GM12864 (cell line): ENCODE measurements around the gene TRAPPC12.

Experiments
- DNase-seq: peaks from one replicate; pipeline ENCODE4 v3.0.0-alpha.2; 2011; ENCODE audit warnings: low read depth
- H3K4me3 ChIP-seq: 2 replicates; pipeline ENCODE4 v1.5.1; 2011; ENCODE audit warnings: mild to moderate bottlenecking, low read depth, low read length, control low read depth
- CTCF ChIP-seq: IDR thresholded peaks from 2 replicates; pipeline ENCODE4 v1.5.1; 2011; ENCODE audit warnings: low read depth, mild to moderate bottlenecking, moderate library complexity, low read length, control low read depth, inconsistent platforms; ENCODE audit errors: missing control alignments

The TRAPPC12 gene

GRCh38 chr2:3341336-3341735, 38.2 kb upstream of the TRAPPC12 start:
- DNase-seq = no peak
- no peak for TF ChIP-seq CTCF
- H3K4me3 ChIP-seq = no peak overlapping the region

GRCh38 chr2:3342324-3342723, 37.2 kb upstream of the TRAPPC12 start:
- DNase-seq = no peak
- no peak for TF ChIP-seq CTCF
- no peak overlapping the region for H3K4me3 ChIP-seq

GRCh38 chr2:3343012-3343411, 36.5 kb upstream of the TRAPPC12 start:
- no peak for TF ChIP-seq CTCF
- no peak overlapping the region for H3K4me3 ChIP-seq
- DNase-seq = no peak

- DNase-seq = no peak
- H3K4me3 ChIP-seq = no peak overlapping the region
- TF ChIP-seq CTCF = no peak
These were observed 34.6 kb upstream of the TRAPPC12 start for GRCh38 chr2:3344897-3345296.

- H3K4me3 ChIP-seq = no peak overlapping the region
- DNase-seq = no peak
- no peak for TF ChIP-seq CTCF
These were observed 33.9 kb upstream of the TRAPPC12 start for GRCh38 chr2:3345621-3346020.

GRCh38 chr2:3348767-3349166, 30.7 kb upstream of the TRAPPC12 start:
- TF ChIP-seq CTCF = no peak
- no peak overlapping the region for H3K4me3 ChIP-seq
- DNase-seq = no peak

GRCh38 chr2:3349211-3349693, 30.2 kb upstream of the TRAPPC12 start:
- TF ChIP-seq CTCF = no peak
- no peak for DNase-seq
- no peak overlapping the region for H3K4me3 ChIP-seq
